HG03175 (cell line): ENCODE results near the gene LONRF3.
A peak's percentile ranks its signal among the peaks of the same experiment; 100 is the strongest.
"Not testable (repeated sequence)": the region's sequence is repeated elsewhere in the genome, so short reads cannot be mapped to it uniquely, and the experiment has no call there.

ENCODE experiments used
- ATAC-seq: cut with Tn5 transposase; IDR thresholded peaks from one replicate; pipeline ENCODE4 v1.9.1; 2021; ENCODE audit warnings: mild to moderate bottlenecking, moderate library complexity; ENCODE audit not compliant: unreplicated experiment

The LONRF3 gene

GRCh38 chrX:118980761-118981160 lies 6.3 kb downstream of the LONRF3 start:
- no peak for ATAC-seq

GRCh38 chrX:118983513-118983912 lies 9.1 kb downstream of the LONRF3 start:
- ATAC-seq = no peak

GRCh38 chrX:118988911-118989310 lies 14.5 kb downstream of the LONRF3 start:
- ATAC-seq = no peak

- ATAC-seq = no peak
These were observed 15.5 kb downstream of the LONRF3 start for GRCh38 chrX:118989886-118990285.

- no peak for ATAC-seq
These were observed 16.3 kb downstream of the LONRF3 start for GRCh38 chrX:118990512-118991227.

- ATAC-seq = not testable (repeated sequence)
These were observed 18.2 kb downstream of the LONRF3 start for GRCh38 chrX:118992441-118993121.

GRCh38 chrX:119003462-119003861 lies 29.0 kb downstream of the LONRF3 start:
- ATAC-seq = no peak

GRCh38 chrX:119004920-119005524 lies 30.6 kb downstream of the LONRF3 start:
- ATAC-seq = peak; percentile 84

- ATAC-seq = no peak
These were observed 32.9 kb downstream of the LONRF3 start for GRCh38 chrX:119007189-119007770.

GRCh38 chrX:119008110-119008744 lies 33.8 kb downstream of the LONRF3 start:
- ATAC-seq = no peak

- no peak for ATAC-seq
These were observed 34.7 kb downstream of the LONRF3 start for GRCh38 chrX:119009071-119009470.

- no peak for ATAC-seq
These were observed 36.1 kb downstream of the LONRF3 start for GRCh38 chrX:119010491-119010890.

GRCh38 chrX:119013164-119013563 lies 38.7 kb downstream of the LONRF3 start:
- no peak for ATAC-seq

GRCh38 chrX:119015407-119016237 lies 41.2 kb downstream of the LONRF3 start:
- ATAC-seq = peak; percentile 93

- ATAC-seq = no peak
These were observed 42.7 kb downstream of the LONRF3 start for GRCh38 chrX:119017077-119017476.

- ATAC-seq = no peak
These were observed 51.5 kb downstream of the LONRF3 start for GRCh38 chrX:119025900-119026299.

GRCh38 chrX:119026344-119026743 lies 51.9 kb downstream of the LONRF3 start:
- not testable (repeated sequence) for ATAC-seq

- ATAC-seq = not testable (repeated sequence)
These were observed 53.7 kb downstream of the LONRF3 start for GRCh38 chrX:119027960-119028732.

GRCh38 chrX:119028733-119029330 lies 54.4 kb downstream of the LONRF3 start:
- ATAC-seq = no peak
